A549 (cell line): ENCODE measurements around the gene TRAPPC12.

Experiments used
- CBX2 ChIP-seq: fragments of 200-600 bp; sonication (generic); IDR thresholded peaks from 2 replicates; pipeline ENCODE4 v1.6.1; 2016; ENCODE audit warnings: low read depth, mild to moderate bottlenecking, borderline replicate concordance
- CBX8 ChIP-seq: fragments of 200-600 bp; sonication (generic); IDR thresholded peaks from 2 replicates; pipeline ENCODE4 v1.6.1; 2016
- CHD2 ChIP-seq: fragments of 150-350 bp; IDR thresholded peaks from 2 replicates; pipeline ENCODE4 v1.6.1; 2014; ENCODE audit warnings: low read length; ENCODE audit not compliant: partially characterized antibody
- CHD4 ChIP-seq: fragments of 200-600 bp; sonication (generic); IDR thresholded peaks from 2 replicates; pipeline ENCODE4 v1.6.1; 2016; ENCODE audit warnings: antibody characterized with exemption, mild to moderate bottlenecking, borderline replicate concordance
- CTCF ChIP-seq: fragments of >200 bp; sonication (Bioruptor Twin); formaldehyde crosslinking; IDR thresholded peaks from 3 replicates; pipeline ENCODE4 v1.5.1; 2016
- ELK1 ChIP-seq: fragments of 150-350 bp; IDR thresholded peaks from 2 replicates; pipeline ENCODE4 v1.6.1; 2014; ENCODE audit warnings: low read depth, mild to moderate bottlenecking, low read length
- FOSL2 ChIP-seq, 2 experiments: fragments of 450-650 bp in 1 of 2; fragments of >200 bp in 1 of 2; sonication (Bioruptor Twin) in 1 of 2; formaldehyde crosslinking; IDR thresholded peaks; 2 replicates each; pipeline versions ENCODE4 v1.5.0 to v1.6.1; 2016 to 2020; ENCODE audit warnings: mild to moderate bottlenecking in 1 of 2, moderate library complexity in 1 of 2
- HOXA7 ChIP-seq: fragments of 250-450 bp; sonication (Bioruptor Pico); IDR thresholded peaks from 2 replicates; pipeline ENCODE4 v1.5.0; 2020; ENCODE audit warnings: mild to moderate bottlenecking, moderate library complexity
- MAZ ChIP-seq: fragments of 150-350 bp; IDR thresholded peaks from 2 replicates; pipeline ENCODE4 v1.6.1; 2014; ENCODE audit warnings: antibody characterized with exemption, low read depth, low read length, borderline replicate concordance
- NPAS2 ChIP-seq: fragments of 250-450 bp; sonication (Bioruptor Pico); IDR thresholded peaks from 2 replicates; pipeline ENCODE4 v1.8.0; 2022; ENCODE audit warnings: mild to moderate bottlenecking, moderate library complexity, borderline replicate concordance
- SMC3 ChIP-seq: fragments of >200 bp; sonication (Bioruptor Twin); formaldehyde crosslinking; IDR thresholded peaks from 3 replicates; pipeline ENCODE4 v1.6.1; 2018; ENCODE audit warnings: inconsistent platforms

- no peak for TF ChIP-seq MAZ
- no peak for TF ChIP-seq CTCF
- TF ChIP-seq SMC3, result no peak
- no peak for TF ChIP-seq CBX8
- no peak for TF ChIP-seq ELK1
- TF ChIP-seq FOSL2 (IDR thresholded peaks at IDR 0.05), result no peak
- TF ChIP-seq FOSL2 (CRISPR knock-in tag; IDR thresholded peaks at IDR 0.05), result no peak
- no peak for TF ChIP-seq CBX2
- TF ChIP-seq CHD4, result no peak
- no peak for TF ChIP-seq NPAS2 (CRISPR knock-in tag)
- TF ChIP-seq CHD2, result no peak
- TF ChIP-seq HOXA7 (CRISPR knock-in tag), result no peak
Measured at GRCh38 chr2:3408781-3409180, 29.3 kb downstream of the TRAPPC12 start.
